Measurements from ENCODE around the gene RTN4RL1. TPM values are rescaled to one million over a fixed set of nuclear protein-coding genes. Genes with fewer than 3 reads are reported as not detected.

RTN4RL1 gene
- total and polyA plus RNA-seq, 4 donors, result 0.65 to 7.3 (median 2.4) TPM

- Histone ChIP-seq H3K9ac (ENCODE audit: insufficient read depth in 1 of 2, low read length in 2 of 2) (no peak within 1 kb of the TSS), H3K4me1 (ENCODE audit: control insufficient read depth in 5 of 5, insufficient read depth in 5 of 5, low read length in 5 of 5) (peaks cover 0 to 28% (median 20%) of the 10 kb centered on the region in 5 donors), H3K27me3 (ENCODE audit: control insufficient read depth in 3 of 3, insufficient read depth in 3 of 3, low read length in 2 of 3) (peaks cover 0 to 13% (median 0%) of the 10 kb centered on the region in 3 donors), H3K4me3 (peak within 1 kb of the TSS; percentile 47), H3K36me3 (ENCODE audit: control insufficient read depth in 4 of 4, insufficient read depth in 4 of 4, low read length in 4 of 4) (peaks cover 0 to 16% (median 4%) of the 10 kb centered on the region in 4 donors), H3K27ac (ENCODE audit: low read depth in 1 of 2, low read length in 1 of 2) (peak within 1 kb of the TSS; percentile 86 to 88), H3K9me3 (ENCODE audit: control insufficient read depth in 4 of 4, insufficient read depth in 3 of 4, low read length in 3 of 4) (no peaks in the 10 kb centered on the region)
- ATAC-seq (ENCODE audit: insufficient read depth, low FRiP score), result peak; percentile 65
- 1 to 4% methylated on average over 59 to 72 of the region's 72 CpGs for WGBS, 2 donors
- peak; percentile 87 to 89 (median 87) for DNase-seq
- TF ChIP-seq, protein P1, sequence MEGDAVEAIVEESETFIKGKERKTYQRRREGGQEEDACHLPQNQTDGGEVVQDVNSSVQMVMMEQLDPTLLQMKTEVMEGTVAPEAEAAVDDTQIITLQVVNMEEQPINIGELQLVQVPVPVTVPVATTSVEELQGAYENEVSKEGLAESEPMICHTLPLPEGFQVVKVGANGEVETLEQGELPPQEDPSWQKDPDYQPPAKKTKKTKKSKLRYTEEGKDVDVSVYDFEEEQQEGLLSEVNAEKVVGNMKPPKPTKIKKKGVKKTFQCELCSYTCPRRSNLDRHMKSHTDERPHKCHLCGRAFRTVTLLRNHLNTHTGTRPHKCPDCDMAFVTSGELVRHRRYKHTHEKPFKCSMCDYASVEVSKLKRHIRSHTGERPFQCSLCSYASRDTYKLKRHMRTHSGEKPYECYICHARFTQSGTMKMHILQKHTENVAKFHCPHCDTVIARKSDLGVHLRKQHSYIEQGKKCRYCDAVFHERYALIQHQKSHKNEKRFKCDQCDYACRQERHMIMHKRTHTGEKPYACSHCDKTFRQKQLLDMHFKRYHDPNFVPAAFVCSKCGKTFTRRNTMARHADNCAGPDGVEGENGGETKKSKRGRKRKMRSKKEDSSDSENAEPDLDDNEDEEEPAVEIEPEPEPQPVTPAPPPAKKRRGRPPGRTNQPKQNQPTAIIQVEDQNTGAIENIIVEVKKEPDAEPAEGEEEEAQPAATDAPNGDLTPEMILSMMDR (IDR thresholded peaks at IDR 0.05; ENCODE audit: control extremely low read depth, extremely low read depth), result peak; percentile 84
These were observed 29.6 kb upstream of the RTN4RL1 start, which contains the start of gene HIC1 for GRCh38 chr17:2054512-2055291. TSS of gene HIC1 (plus strand) at chr17:2055103. CDS start at chr17:2056691, 1,588 bp downstream.

DNA sequence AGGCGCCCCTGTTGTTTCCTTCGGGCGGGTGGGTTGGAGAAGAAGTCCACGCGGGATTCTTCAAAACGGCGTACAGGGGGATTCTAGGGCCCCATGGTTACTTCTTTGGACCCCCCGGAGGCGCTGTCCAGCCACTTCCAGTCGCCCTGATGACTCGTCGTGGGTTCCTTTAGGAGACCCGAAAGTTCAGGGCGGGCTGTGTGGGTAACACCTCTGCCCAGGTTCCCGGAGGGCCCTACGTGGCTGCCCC is 29.1 kb upstream of the RTN4RL1 start:
- TF ChIP-seq, protein P1 (IDR thresholded peaks at IDR 0.05; ENCODE audit: control extremely low read depth, extremely low read depth), result no peak
- ATAC-seq (ENCODE audit: insufficient read depth, low FRiP score) (no peak), DNase-seq (peak in 2 of 3 donors; percentile 56 to 76)
- no peak overlapping the region for H3K9ac ChIP-seq (ENCODE audit: insufficient read depth in 1 of 2, low read length in 2 of 2)
- peaks cover 0 to 13% (median 0%) of the 10 kb centered on the region in 3 donors for H3K27me3 ChIP-seq (ENCODE audit: control insufficient read depth in 3 of 3, insufficient read depth in 3 of 3, low read length in 2 of 3)
- WGBS, 2 donors, result 7% methylated on average over 16 of the region's 16 CpGs
- peak overlapping the region; percentile 10 for H3K4me3 ChIP-seq
- H3K9me3 ChIP-seq (ENCODE audit: control insufficient read depth in 4 of 4, insufficient read depth in 3 of 4, low read length in 3 of 4), result no peaks in the 10 kb centered on the region
- H3K27ac ChIP-seq (ENCODE audit: low read depth in 1 of 2, low read length in 1 of 2), result peak overlapping the region; percentile 24 to 60
- peaks cover 1 to 29% (median 17%) of the 10 kb centered on the region in 5 donors for H3K4me1 ChIP-seq (ENCODE audit: control insufficient read depth in 5 of 5, insufficient read depth in 5 of 5, low read length in 5 of 5)
- H3K36me3 ChIP-seq (ENCODE audit: control insufficient read depth in 4 of 4, insufficient read depth in 4 of 4, low read length in 4 of 4), result peaks cover 0 to 12% (median 3%) of the 10 kb centered on the region in 4 donors

GRCh38 chr17:2053380-2054261 is 28.5 kb upstream of the RTN4RL1 start:
- H3K9ac ChIP-seq (ENCODE audit: insufficient read depth in 1 of 2, low read length in 2 of 2), result no peak overlapping the region
- peaks cover 0 to 11% (median 3%) of the 10 kb centered on the region in 4 donors for H3K36me3 ChIP-seq (ENCODE audit: control insufficient read depth in 4 of 4, insufficient read depth in 4 of 4, low read length in 4 of 4)
- H3K27ac ChIP-seq (ENCODE audit: low read depth in 1 of 2, low read length in 1 of 2), result peak overlapping the region in 1 of 2 donors; percentile 60
- WGBS, 2 donors, result 5 to 6% methylated on average over 63 to 84 of the region's 84 CpGs
- peak; percentile 72 to 75 (median 72) for DNase-seq
- peaks cover 0 to 13% (median 1%) of the 10 kb centered on the region in 3 donors for H3K27me3 ChIP-seq (ENCODE audit: control insufficient read depth in 3 of 3, insufficient read depth in 3 of 3, low read length in 2 of 3)
- H3K4me1 ChIP-seq (ENCODE audit: control insufficient read depth in 5 of 5, insufficient read depth in 5 of 5, low read length in 5 of 5), result peaks cover 7 to 31% (median 23%) of the 10 kb centered on the region in 5 donors
- no peak for ATAC-seq (ENCODE audit: insufficient read depth, low FRiP score)
- no peaks in the 10 kb centered on the region for H3K9me3 ChIP-seq (ENCODE audit: control insufficient read depth in 4 of 4, insufficient read depth in 3 of 4, low read length in 3 of 4)
- H3K4me3 ChIP-seq, result peak overlapping the region; percentile 10
- TF ChIP-seq, protein P1 (IDR thresholded peaks at IDR 0.05; ENCODE audit: control extremely low read depth, extremely low read depth), result peak; percentile 52
